ENCODE measurements around the gene TOGARAM2.

GRCh38 chr2:29052807-29053206, 71.7 kb downstream of the TOGARAM2 start:
- no peak for TF ChIP-seq POLR2A (IDR thresholded peaks at IDR 0.05; ENCODE audit: low read depth, low read length)
- no peak for TF ChIP-seq SPI1 (IDR thresholded peaks at IDR 0.05; ENCODE audit: low read depth, low read length)
- TF ChIP-seq POU2F2 (IDR thresholded peaks at IDR 0.05; ENCODE audit: low read depth, low read length) = no peak
- TF ChIP-seq POLR2AphosphoS5 (IDR thresholded peaks at IDR 0.05; ENCODE audit: low read depth, low read length) = no peak

Data from GM12891 (cell line).